Endometrial microvascular endothelial cells (primary cell): Measurements from ENCODE around the gene FGF1. TPM values are rescaled to one million over a fixed set of nuclear protein-coding genes. Genes with fewer than 3 reads are reported as not detected.

Experiments used
- total RNA-seq: library from RNA; depleted of rRNA; stranded (reverse); fragments of >200 nt; gene quantifications from one replicate; pipeline ENCODE4 v1.2.3, GENCODE V29; 2015; ENCODE audit errors: inconsistent ontology term

Gene FGF1
- total RNA-seq, 1 donor from 2014 or later = 0.37 TPM

Other genes starting within 250 kb of the FGF1 start
- gene ARHGAP26, start 84.3 kb upstream of the FGF1 start, total RNA-seq = 20.4 TPM